SH-SY5Y (cell line): ENCODE results near the gene TEX44.

ENCODE experiments used
- GATA2 ChIP-seq: IDR thresholded peaks from 2 replicates; pipeline ENCODE4 v1.6.1; 2011; ENCODE audit warnings: mild to moderate bottlenecking, low read depth, low read length
- GATA3 ChIP-seq: IDR thresholded peaks from 2 replicates; pipeline ENCODE4 v1.6.1; 2011; ENCODE audit warnings: low read depth, mild to moderate bottlenecking, low read length, moderate library complexity

DNA sequence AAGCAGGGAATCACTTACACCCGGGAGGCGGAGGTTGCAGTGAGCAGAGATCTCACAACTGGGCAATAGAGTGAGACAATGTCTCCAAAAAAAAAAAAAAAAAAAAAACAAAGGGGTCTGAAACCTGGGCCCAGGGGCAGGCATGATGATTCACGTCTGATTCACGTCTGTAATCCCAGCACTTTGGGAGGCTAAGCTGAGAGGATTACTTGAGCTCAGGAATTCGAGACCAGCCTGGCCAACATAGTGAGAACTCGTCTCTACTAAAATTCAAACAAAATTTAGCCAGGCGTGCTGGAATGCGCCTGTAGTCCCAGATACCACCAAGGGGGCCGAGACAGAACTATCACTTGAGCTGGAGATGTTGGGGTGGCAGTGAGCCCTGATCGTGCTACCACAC is 30.3 kb downstream of the TEX44 start:
- no peak for TF ChIP-seq GATA2
- no peak for TF ChIP-seq GATA3
